ENCODE measurements around the gene LRIT2.
"Not testable (repeated sequence)": the region's sequence is repeated elsewhere in the genome, so short reads cannot be mapped to it uniquely, and the experiment has no call there.

LRIT2 gene

GRCh38 chr10:84180386-84180785 lies 45.0 kb downstream of the LRIT2 start:
- not testable (repeated sequence) for DNase-seq (ENCODE audit: low spot score)

- DNase-seq (ENCODE audit: low spot score): peak; percentile 81
Measured at GRCh38 chr10:84179059-84179710, 46.2 kb downstream of the LRIT2 start.

GRCh38 chr10:84178160-84178609 lies 47.2 kb downstream of the LRIT2 start:
- DNase-seq (ENCODE audit: low spot score): no peak

GRCh38 chr10:84177541-84178141 lies 47.7 kb downstream of the LRIT2 start:
- DNase-seq (ENCODE audit: low spot score): no peak

GRCh38 chr10:84176836-84177474 lies 48.4 kb downstream of the LRIT2 start:
- no peak for DNase-seq (ENCODE audit: low spot score)

GRCh38 chr10:84176351-84176750 lies 49.0 kb downstream of the LRIT2 start:
- no peak for DNase-seq (ENCODE audit: low spot score)

- DNase-seq (ENCODE audit: low spot score): no peak
Measured at GRCh38 chr10:84175436-84175835, 49.9 kb downstream of the LRIT2 start.

- no peak for DNase-seq (ENCODE audit: low spot score)
Measured at GRCh38 chr10:84173501-84173929, 51.8 kb downstream of the LRIT2 start, which contains the start of gene GPR15LG. TSS of gene GPR15LG (plus strand) at chr10:84173801. CDS start at chr10:84173852, 51 bp downstream.

GRCh38 chr10:84172467-84173356 lies 52.6 kb downstream of the LRIT2 start:
- no peak for DNase-seq (ENCODE audit: low spot score)

GRCh38 chr10:84171700-84172466 lies 53.5 kb downstream of the LRIT2 start:
- DNase-seq (ENCODE audit: low spot score): peak; percentile 35

GRCh38 chr10:84171237-84171636 lies 54.1 kb downstream of the LRIT2 start:
- DNase-seq (ENCODE audit: low spot score): not testable (repeated sequence)
